Activated gamma-delta T cell (primary cell): Measurements from ENCODE around the gene RASGRF1.
"Not testable (repeated sequence)": the region's sequence is repeated elsewhere in the genome, so short reads cannot be mapped to it uniquely, and the experiment has no call there.

Experiments used
- DNase-seq: peaks from one replicate; lab custom pipeline; 2025; lab: John Stamatoyannopoulos, UW

The RASGRF1 gene

DNA sequence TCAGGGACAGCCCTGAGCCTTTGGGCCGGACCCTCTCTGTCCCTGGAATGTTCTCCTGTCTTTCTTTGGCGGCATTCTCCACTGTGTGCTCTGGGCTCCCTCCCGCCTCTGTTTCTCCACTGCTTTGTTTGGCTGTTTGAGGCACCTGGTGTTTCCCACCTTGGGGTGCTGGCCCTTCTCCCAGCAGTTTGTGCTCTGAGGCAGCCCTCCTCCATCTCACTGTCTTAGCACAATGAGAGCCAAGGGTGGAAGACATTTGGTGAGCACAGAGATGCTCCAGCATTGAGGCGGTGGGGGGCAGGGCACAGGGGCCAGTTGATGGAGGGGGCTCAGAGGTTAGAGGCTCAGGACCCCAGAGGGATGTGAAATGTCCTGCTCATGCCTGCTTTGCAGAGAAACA, 54.3 kb downstream of the RASGRF1 start:
- DNase-seq: no peak

- DNase-seq: no peak
Measured at GRCh38 chr15:79035814-79036213, 54.8 kb downstream of the RASGRF1 start.

- DNase-seq: no peak
Measured at GRCh38 chr15:79035111-79035601, 55.4 kb downstream of the RASGRF1 start.

DNA sequence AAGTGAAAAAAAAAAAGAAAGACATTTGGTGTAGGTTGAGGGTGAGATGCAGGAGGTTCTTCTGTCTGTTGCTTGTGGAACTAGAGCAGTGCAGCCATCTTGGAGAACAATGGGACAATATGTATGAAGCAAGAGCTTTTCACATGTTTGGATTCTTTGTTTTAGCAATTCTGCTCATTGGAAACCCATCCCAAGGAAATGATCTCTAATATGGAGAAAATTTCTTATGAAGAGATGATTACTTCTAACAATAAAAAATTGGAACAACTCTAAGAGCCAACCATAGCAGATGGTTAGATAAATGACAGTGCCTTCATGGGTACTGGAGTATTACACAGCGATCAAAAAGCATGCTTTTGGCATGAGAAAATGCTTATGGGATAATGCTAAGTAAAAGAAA, 56.3 kb downstream of the RASGRF1 start:
- no peak for DNase-seq

DNA sequence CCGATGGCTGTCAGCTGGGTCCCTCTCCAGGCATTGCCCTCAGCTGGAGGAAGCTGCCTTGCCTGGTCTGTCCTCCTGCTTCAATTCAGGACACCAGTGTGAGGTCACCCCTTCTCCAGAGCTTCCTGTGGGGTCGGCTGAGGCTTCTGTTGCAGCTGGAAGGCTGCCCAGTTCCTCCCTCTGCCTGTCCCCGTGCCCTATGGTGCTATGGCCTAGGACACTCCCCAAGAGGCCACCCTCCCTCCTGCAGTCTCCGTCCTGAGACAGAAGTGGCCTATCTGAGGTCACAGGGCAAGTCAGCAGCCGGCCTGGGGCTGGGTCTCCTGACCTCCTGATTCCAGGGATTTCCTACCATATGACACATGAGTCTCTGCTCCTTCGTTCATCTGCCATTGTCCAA, 57.9 kb downstream of the RASGRF1 start:
- DNase-seq: no peak

DNA sequence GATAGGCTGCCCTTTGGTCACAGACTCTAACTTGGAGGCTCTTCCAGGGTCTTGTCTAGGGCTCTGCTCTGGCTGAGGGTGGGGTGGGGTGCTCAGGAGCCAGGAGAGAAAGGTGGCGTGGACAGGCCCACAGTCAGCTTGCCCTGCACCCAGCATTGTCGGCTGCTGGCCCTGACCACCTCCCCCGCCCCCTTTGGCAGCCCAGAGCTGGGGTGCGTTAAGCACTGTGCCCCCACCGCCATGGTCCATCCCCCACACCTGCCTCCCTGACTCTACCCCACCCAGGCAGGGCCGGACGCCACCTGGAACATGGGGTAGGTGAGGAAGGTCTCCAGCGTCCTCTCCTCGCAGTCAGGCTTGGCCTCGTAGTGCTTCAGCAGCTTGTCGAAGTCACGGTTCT, 58.8 kb downstream of the RASGRF1 start:
- no peak for DNase-seq

GRCh38 chr15:79031201-79031600, 59.4 kb downstream of the RASGRF1 start:
- no peak for DNase-seq

DNA sequence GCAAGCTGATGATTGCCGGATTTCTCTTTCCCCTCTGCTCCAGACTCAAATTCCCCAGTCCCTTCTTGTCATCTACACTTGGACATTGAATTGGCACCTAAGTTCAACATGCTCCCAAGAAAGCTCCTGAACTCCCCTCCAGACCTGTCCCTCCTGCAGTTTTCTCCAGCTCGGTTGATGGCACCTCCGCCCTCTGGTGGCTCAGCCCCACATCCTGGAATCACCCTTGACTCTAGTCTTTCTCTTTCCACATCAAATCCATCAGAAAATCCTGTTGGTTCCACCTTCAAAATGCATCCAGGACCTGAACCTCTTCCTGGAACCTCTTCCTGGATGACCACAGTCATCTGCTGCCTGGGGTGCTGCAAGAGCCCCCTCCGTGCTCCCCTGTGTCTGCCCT, 60.1 kb downstream of the RASGRF1 start:
- no peak for DNase-seq

- DNase-seq: no peak
Measured at GRCh38 chr15:79028411-79028964, 62.1 kb downstream of the RASGRF1 start.

- no peak for DNase-seq
Measured at GRCh38 chr15:79027532-79028410, 62.8 kb downstream of the RASGRF1 start.

DNA sequence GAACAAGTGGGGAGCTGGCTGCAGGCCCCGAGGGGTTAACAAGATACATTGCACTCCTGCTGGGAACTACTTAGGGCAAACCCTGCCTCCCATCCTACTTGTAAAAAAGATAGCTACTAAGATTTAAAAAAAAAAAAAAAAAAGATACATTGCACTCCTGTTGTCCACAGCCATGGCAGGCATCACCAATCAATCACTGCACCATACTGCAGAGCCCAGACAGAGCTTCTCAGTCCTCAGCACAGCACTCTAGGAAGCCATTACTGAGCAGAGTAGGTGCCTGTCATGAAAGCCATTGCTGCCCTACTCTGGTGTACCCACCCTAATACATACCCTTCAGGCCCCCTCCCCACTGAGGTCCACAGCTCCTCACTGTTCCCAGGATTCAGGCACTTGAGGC, 64.8 kb downstream of the RASGRF1 start:
- no peak for DNase-seq

DNA sequence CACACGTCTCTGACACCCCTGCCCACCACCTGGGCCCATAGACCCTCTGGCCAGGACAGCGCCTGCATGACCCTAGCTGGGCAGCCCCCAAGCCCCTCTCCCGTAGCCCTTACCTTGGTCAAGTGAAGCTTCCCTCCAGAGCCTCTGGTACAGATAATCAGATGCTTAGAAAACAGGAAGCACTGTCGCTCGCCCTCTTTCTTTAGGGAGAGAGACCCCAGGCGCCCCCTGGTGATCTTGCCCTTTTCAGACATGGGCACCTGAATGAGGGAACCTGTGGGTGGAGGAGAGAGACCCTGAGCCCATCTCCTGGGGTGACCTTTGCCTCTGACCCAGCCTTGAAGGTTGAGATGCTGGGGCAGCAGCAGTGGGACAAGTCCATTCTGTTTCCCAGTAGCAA, 65.4 kb downstream of the RASGRF1 start:
- no peak for DNase-seq

- DNase-seq: not testable (repeated sequence)
Measured at GRCh38 chr15:79024493-79024892, 66.1 kb downstream of the RASGRF1 start.

DNA sequence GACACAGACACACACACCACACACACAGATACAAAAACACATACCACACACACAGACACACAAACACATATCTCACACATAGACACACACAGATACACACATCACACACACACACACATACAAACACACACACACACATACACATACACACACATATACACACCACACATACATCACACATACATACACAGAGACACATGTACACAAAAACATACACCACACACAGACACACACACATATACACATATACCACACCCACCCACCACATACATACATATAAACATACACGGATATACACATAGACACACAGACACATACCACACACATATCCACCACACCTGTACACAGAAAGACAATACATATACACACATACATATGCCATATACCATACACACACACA, 66.7 kb downstream of the RASGRF1 start:
- no peak for DNase-seq

- DNase-seq: no peak
Measured at GRCh38 chr15:79023546-79023890, 67.1 kb downstream of the RASGRF1 start.

- DNase-seq: no peak
Measured at GRCh38 chr15:79018960-79019359, 71.6 kb downstream of the RASGRF1 start.

- DNase-seq: no peak
Measured at GRCh38 chr15:79017953-79018352, 72.6 kb downstream of the RASGRF1 start.

DNA sequence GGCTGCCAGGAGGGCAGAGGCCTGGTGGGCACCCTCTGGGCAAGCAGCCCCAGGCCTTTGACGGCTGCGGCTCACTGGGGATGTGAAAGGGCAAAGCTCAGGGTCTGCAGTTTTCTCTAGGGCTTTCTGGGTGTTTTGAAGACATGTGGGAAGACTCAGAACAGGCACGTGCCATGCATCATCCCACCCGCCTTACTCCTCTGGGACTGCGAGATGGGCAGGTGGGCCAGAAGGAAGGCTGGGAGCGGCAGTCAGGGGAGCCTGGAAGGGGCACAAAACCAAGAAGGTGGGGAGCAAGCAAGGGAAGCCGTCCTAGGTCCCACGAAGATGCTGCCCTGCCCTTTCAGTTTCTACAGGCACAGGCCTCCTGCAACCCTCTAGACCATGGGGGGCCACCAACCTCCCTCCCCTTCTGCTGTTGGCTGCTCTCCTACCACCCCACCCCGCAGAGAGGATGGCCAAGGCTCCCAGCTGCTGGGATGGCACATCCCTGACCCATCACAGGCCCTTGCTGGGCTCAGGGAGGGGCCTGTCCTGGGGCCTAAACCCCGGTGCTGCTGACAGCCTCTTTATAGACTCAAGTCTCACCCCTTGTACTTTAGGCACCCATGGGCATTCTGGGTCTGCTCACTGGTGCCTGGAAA, 73.9 kb downstream of the RASGRF1 start:
- no peak for DNase-seq

GRCh38 chr15:79015416-79015815, 75.2 kb downstream of the RASGRF1 start:
- DNase-seq: no peak

DNA sequence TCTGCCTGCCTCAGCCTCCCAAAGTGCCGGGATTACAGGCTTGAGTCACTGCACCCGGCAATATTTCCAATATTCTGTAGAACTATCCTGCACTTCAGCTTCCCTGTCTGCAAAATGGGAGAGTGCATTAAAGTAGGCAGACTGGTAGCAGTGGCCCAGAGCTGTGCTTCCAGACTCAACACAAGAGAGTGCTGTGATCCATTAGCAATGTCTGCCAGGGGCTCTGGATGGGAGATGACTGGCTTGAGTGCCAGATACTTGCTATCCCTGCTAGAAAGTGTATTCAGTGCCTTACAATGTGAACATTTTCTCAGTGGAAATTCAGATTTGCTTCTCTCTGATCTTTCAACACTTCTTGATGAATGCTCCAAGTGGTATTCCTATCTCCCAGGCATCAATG, 80.3 kb downstream of the RASGRF1 start:
- DNase-seq: no peak

GRCh38 chr15:79009379-79009778, 81.2 kb downstream of the RASGRF1 start:
- DNase-seq: no peak

GRCh38 chr15:79008659-79009058, 81.9 kb downstream of the RASGRF1 start:
- DNase-seq: no peak

DNA sequence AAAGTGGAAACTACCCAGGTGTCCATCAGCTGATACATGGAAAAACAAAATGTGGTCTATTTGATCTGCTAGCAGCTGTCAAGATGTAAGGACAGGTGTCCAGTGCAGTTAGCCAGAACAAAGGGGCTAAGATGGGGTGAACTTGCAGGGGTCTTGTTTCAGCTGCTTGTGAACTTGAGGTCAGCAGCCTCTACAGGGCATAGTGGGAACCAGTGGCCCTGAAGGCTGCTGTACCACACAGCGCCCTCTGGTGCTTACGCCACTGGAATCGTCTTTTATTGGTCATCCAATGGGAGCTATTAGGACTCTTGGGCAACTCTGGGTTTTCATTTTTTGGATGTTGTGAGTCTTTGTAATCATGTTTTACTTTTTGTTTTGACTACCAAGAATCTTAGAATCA, 83.5 kb downstream of the RASGRF1 start:
- no peak for DNase-seq
